GM19438 (cell line): Measurements from ENCODE around the gene STAG3.
"Not testable (repeated sequence)": the region's sequence is repeated elsewhere in the genome, so short reads cannot be mapped to it uniquely, and the experiment has no call there.

Source experiments
- ATAC-seq: cut with Tn5 transposase; IDR thresholded peaks from one replicate; pipeline ENCODE4 v1.9.1; 2021; ENCODE audit warnings: low read depth; ENCODE audit not compliant: unreplicated experiment

STAG3 gene

GRCh38 chr7:100171840-100172239, 5.9 kb upstream of the STAG3 start:
- no peak for ATAC-seq

GRCh38 chr7:100173806-100174495, 3.8 kb upstream of the STAG3 start:
- ATAC-seq: no peak

DNA sequence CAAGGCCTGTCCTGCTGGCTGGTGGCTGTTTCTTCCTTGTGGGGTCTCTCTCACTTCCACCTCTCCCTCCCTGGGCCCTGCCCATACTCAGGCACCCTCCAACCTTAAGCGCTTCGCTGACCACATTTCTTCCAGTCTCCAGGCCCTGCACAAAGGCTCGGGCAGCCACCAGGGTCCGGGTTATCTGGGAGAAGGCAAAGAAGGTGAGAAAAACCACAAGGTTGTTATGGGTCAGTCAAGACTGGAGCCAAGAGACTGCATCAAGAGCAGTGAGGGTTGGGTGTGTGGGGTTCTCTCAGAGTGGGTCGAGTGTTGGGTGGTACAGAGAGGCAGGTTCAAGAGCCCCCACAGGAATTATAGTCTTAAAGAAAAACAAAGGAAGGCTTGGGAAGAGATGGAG, 3.1 kb upstream of the STAG3 start:
- no peak for ATAC-seq

DNA sequence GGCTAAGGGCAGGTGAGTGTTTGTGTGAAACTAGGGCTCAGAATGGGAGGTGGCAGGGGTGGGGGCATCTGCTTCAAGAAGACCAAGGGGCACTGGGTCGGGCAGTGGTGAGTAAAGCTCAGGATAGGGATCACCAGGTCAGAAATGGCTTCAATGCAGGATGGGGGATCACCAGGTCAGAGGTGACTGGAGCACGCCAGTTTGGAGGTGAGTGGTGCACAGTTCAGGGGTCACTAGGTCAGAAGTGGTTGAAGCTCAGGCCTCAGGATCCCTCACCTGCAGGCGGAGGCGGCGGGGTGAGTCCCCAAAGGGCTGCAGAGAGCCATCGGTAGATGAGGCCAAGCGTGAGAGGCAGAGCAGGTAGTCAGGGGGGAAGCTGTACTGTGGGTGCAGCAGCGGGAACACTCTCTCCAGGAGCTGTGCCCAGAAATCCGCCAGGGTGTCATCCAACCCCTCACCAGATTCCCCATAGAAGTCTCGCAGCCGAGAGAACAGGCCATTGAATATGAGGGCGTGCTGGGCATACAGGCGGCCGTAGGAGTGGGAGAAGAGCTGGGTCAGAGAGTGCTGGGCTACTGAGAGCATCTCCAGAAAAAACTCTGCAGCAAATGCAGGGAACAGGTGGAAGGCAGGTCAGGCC, 2.3 kb upstream of the STAG3 start:
- ATAC-seq: no peak

- no peak for ATAC-seq
These were observed 1.3 kb upstream of the STAG3 start for GRCh38 chr7:100176096-100177044.

- not testable (repeated sequence) for ATAC-seq
These were observed 2.4 kb downstream of the STAG3 start for GRCh38 chr7:100180084-100180483.

GRCh38 chr7:100182616-100183015, 4.9 kb downstream of the STAG3 start:
- ATAC-seq: not testable (repeated sequence)

DNA sequence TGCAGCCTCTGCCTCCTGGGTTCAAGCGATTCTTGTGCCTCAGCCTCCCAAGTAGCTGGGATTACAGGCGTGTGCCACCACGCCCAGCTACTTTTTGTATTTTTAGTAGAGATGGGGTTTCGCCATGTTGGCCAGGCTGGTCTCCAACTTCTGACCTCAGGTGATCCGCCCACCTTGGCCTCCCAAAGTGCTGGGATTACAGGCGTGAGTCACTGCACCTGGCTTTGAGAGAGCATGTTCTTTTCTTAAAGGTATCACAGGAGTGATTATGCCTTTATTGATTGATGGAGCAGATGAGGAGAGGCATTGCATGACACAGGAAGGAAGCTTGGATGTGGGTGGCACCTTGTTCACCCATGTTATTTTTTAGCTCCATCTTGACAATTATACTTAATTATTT, 5.4 kb downstream of the STAG3 start:
- ATAC-seq: not testable (repeated sequence)

DNA sequence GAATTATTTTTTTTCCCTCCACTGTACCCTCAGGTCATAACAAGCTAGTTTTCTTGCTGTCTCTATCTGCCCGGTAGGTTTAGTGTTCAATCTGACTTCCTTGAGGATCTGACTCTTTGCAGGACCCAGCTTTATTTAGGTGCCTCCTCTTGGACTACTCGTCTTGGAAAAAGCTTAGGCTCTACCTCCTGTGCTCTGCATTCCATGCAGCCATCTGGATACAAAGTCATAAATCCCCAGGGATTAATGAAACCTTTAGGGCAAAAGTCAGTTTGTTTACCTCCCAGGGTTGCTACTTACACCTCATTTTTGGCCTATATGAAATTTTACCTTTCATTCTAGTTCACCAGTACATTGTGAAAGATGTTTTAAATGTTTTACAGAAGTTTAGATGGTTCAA, 8.0 kb downstream of the STAG3 start:
- ATAC-seq: no peak

DNA sequence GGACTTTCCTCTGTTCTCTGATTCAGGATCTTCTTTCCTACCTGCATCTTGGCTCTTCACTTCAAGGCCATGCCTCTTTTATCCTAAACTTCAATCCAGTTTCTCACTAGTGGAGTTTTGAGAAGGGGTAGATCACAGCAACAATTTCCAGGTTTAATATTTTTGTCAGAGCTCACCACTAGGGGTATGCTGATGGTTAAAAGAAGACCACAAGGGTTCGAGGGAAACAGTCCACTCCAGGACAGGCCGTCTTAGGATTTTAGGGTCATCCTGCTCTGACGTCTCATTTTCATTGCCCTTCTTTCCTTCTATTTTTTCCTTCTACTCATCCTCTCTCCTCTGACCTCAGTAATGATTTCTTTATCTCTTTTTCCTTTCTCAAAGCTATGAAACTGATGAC, 11.3 kb downstream of the STAG3 start:
- ATAC-seq: no peak

DNA sequence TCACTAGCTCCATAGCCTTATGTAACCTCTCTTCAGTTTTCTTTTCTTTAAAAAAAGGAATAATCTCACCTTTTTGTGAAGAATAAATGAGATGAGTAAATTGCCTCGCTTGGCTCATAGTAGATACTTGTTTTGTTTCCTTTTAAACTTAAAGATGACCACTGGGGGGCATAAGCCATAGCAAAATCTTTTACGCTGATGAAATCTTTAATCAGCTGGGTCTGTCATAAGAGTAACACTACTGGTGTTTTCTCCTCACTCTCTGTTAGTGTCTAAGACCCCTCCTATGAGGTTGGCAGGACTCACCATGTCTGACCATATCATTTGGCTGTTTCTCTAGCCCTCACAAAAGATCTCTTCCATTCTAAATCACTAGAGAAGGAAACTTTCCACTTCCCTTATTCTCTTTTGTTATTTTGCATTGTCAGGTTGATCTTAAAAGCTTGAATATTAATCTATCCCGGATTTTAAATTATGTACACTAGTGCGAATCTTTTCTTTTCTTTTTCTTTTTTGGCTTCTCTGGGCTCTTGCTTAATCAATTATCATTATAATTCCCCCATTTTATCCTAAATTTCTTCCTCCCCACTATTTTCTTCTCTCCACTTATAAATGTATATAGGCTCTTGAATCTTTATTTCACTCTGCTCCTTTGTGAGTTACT, 12.5 kb downstream of the STAG3 start:
- no peak for ATAC-seq

DNA sequence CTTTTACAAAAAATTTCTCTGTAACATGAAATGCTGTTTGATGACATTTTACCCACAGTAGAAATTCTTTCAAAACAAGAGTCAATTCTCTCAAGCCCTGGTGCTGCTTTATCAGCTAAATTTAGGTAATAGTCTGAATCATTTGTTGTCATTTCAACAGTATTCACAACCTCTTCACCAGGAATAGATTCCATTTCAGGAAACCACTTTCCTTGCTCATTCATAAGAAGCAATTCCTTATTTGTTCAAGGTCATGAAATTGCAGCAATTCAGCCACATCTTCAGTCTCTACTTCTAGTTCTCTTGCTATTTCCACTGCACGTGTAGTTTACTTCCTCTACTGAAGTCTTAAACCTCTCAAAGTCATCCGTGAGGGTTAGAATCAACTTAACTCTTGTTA, 14.1 kb downstream of the STAG3 start:
- ATAC-seq: no peak

- ATAC-seq: not testable (repeated sequence)
These were observed 14.7 kb downstream of the STAG3 start for GRCh38 chr7:100192281-100192862.

DNA sequence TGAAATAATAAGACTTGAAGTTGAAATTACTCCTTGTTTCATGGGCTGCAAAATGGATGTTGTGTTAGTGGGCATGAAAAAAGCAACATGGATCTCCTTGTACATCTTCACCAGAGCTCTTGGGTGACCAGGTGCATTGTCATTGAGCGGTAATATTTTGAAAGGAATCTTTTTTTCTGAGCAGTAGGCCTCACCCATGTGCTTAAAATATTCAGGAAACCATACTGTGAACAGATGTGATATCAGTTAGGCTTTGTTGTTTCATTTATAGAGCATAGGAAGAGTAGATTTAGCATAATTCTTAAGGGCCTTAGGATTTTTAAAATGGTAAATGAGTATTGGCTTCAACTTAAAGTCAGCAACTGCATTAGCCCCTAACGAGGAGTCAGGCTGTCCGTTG, 15.3 kb downstream of the STAG3 start:
- ATAC-seq: no peak

GRCh38 chr7:100195222-100195621, 17.5 kb downstream of the STAG3 start:
- ATAC-seq: no peak

DNA sequence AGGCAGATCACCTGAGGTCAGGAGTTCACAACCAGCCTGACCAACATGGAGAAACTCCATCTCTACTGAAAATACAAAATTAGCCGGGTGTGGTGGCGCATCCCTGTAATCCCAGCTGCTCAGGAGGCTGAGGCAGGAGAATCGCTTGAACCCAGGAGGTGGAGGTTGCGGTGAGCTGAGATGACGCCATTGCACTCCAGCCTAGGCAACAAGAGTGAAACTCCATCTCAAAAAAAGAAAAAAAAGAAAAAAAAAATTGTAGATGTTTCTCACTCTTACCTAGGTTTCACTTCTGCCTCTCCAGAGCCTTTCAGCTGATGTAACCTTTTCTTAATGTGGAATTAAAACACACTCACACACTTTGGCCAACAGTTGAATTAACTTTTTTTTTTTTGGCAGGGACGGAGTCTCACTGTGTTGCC, 18.2 kb downstream of the STAG3 start:
- ATAC-seq: not testable (repeated sequence)

- no peak for ATAC-seq
These were observed 20.5 kb downstream of the STAG3 start for GRCh38 chr7:100198266-100198665.

DNA sequence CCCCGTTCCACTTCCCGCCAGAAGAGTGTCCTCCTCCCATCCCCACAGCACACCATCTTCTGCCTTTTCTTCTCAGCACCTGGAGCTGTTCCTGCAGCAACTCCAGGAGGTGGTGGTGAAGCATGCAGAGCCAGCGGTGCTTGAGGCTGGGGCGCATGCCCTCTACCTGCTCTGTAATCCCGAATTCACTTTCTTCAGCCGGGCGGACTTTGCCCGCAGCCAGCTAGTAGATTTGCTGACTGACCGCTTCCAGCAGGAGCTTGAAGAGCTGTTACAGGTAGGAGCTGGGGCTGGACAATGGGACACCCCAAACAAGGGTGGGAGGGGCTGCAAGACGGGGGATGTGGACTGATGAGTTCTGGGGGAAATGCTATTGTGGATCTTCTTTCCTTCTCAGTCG, 23.0 kb downstream of the STAG3 start:
- ATAC-seq: no peak

DNA sequence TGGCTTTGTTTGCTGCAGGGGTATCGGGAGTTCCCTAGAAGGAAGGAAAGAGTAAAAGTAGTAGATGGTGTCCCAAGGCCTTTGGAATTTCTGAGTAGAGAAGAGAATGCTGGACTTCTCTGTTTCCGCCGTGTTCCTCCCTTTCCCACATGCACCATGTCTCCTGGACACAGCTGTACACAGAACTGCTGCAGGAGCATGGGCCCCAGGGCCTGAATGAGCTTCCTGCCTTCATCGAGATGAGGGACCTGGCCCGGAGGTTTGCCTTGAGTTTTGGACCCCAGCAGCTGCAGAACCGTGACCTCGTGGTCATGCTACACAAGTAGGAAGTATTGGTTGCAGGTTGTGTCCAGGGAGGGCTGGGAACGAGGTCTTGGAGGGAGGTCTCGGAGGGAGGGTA, 26.7 kb downstream of the STAG3 start:
- ATAC-seq: no peak

DNA sequence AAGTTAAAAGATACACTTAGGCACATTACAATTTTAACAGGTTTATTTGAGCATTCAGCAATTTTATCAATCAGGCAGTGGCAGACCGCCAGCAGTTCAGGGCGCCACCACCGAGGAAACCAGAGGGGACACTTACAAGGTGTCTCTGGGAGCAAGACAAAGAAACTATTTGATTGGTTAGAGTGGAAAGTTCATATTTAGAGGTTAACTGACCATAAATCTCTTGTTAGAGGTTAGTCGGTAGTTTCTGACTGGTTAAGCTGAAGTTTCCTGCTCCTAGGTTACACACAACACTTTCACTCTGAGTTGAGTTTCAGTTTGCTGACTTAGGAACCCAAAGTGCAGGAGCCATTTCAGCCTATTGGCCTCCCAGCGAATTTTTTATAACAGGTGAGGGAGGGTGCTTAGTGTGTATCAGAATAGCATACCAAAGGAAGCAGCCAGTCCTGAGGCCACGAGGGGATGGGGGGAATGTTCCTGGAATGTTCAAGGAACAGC, 31.2 kb downstream of the STAG3 start:
- peak; percentile 72 for ATAC-seq
